Sigmoid colon (tissue), 7 donors: Measurements from ENCODE around the gene GNAI2. TPM values are rescaled to one million over a fixed set of nuclear protein-coding genes. Genes with fewer than 3 reads are reported as not detected.

Experiments used
- DNase-seq: peaks from one replicate; pipeline ENCODE4 v3.0.0-alpha.2; 2019
- H3K27ac ChIP-seq, 4 donors: fragments of 200-600 bp; sonication (generic); one replicate each; pipeline ENCODE4 v1.5.1; 2016 to 2019; ENCODE audit warnings: mild to moderate bottlenecking in 1 of 4
- H3K27me3 ChIP-seq, 3 donors: fragments of 200-600 bp; sonication (generic); one replicate each; pipeline ENCODE4 v1.5.1; 2019; ENCODE audit warnings: mild to moderate bottlenecking in 1 of 3
- H3K36me3 ChIP-seq, 4 donors: fragments of 200-600 bp; sonication (generic); one replicate each; pipeline ENCODE4 v1.5.1; 2016 to 2019
- H3K4me1 ChIP-seq, 4 donors: fragments of 200-600 bp; sonication (generic); one replicate each; pipeline ENCODE4 v1.5.1; 2017 to 2019
- H3K4me3 ChIP-seq, 4 donors: fragments of 200-600 bp; sonication (generic); one replicate each; pipeline ENCODE4 v1.5.1; 2017 to 2019; ENCODE audit warnings: mild to moderate bottlenecking in 2 of 4, moderate library complexity in 1 of 4
- H3K9me3 ChIP-seq, 4 donors: fragments of 200-600 bp in 3 of 4; sonication (generic) in 3 of 4; one replicate each; pipeline versions ENCODE4 v1.5.1 to v1.6.1; 2013 to 2019
- CTCF ChIP-seq, 4 experiments: fragments of 450-650 bp in 3 of 4; fragments of 200-600 bp in 1 of 4; IDR thresholded peaks; one replicate each; pipeline ENCODE4 v1.5.1; 2016 to 2019; ENCODE audit warnings: antibody characterized with exemption in 4 of 4, mild to moderate bottlenecking in 3 of 4, moderate library complexity in 2 of 4
- EP300 ChIP-seq, 4 donors: sonication (generic); formaldehyde crosslinking; IDR thresholded peaks; one replicate each; pipeline ENCODE4 v1.6.1; 2017; ENCODE audit warnings: antibody characterized with exemption in 4 of 4
- POLR2A ChIP-seq, 2 donors: fragments of 450-650 bp; IDR thresholded peaks; one replicate each; pipeline ENCODE4 v1.6.1; 2016; ENCODE audit warnings: antibody characterized with exemption in 2 of 2, mild to moderate bottlenecking in 2 of 2, moderate library complexity in 2 of 2
- POLR2AphosphoS5 ChIP-seq, 4 donors: sonication (generic); formaldehyde crosslinking; IDR thresholded peaks; one replicate each; pipeline ENCODE4 v1.6.1; 2017; ENCODE audit warnings: antibody characterized with exemption in 4 of 4
- WGBS, 2 donors: extraction: QIAGEN DNeasy Blood & Tissue Kit; methylation state at CpG; one replicate each; pipeline ENCODE4 v1.1.7; 2013; 5-methylcytosine and 5-hydroxymethylcytosine counted together
- intact Hi-C: fragments of 100-400 bp; cut with DNase I; formaldehyde crosslinking; loops from one replicate; pipeline ENCODE4 v1.15.1; 2023
- polyA plus RNA-seq, 3 donors: library from polyadenylated mRNA; stranded (reverse); fragments of 200-250 nt; gene quantifications; one replicate each; pipeline ENCODE4 v1.2.3, GENCODE V29; 2013
- small RNA-seq, 3 donors: library from RNA; depleted of rRNA; stranded (forward); fragments of <200 nt; gene quantifications; one replicate each; pipeline ENCODE3, GENCODE V24; 2016
- total RNA-seq, 4 donors: library from RNA; depleted of rRNA; stranded (reverse); fragments of >200 nt; gene quantifications; one replicate each; pipeline ENCODE4 v1.1.0, GENCODE V29; 2016
- donor health status: healthy with polysubstance abuse.
- donor health status: Bipolar disorder and iron deficiency.
- donor health status: healthy.

GNAI2 gene
- total and polyA plus RNA-seq, 7 donors: 43.9 to 171 (median 149) TPM

GRCh38 chr3:50300681-50301254 is 64.8 kb downstream of the GNAI2 start:
- WGBS, 2 donors: 92 to 94% methylated on average over 6 of the region's 6 CpGs

DNA sequence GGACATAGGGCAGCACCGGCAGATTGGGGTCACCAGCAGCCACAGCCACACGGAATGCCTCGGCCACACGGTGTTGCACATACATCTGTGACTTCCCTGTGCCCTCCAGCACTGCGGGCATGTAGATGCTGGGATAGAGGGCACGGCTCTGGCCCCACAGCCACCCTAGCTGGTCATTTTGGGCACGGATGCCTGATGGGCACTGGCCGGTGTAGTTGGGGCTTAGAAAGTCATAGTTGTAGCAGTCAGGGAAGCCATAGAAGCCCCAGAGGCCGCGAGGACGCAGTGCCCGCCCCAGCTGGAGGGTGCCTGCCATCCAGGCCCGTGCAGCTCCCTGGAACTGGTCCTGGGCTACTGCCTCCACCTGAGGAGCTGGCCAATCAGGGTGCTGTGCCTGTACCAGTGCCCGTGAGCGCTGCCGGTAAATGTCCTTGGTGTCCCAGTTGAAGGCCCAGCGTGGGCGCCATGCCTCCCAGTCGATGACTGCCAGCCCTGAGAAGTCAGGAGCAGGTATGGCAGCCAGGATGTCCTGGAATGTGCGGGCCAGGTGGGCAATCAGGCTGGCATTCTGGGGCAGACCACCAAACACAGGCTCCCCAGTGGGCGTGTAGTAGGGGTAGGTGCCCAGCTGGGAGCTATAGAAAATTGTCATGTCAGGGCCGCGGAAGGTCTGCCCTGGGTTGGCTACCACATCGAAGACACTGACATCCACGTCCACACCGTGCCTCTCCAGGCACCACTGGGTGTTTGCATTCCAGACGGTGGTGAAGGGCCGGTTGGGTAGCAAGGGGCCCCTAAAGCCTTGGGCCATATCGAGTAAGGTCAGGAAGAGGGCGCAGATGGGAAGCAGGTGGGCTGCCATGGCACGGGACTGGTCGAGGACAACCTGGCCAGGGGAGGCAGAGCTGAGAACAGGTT is 66.3 kb downstream of the GNAI2 start:
- Histone ChIP-seq H3K27ac (peak overlapping the region; percentile 48 to 72 (median 58)), H3K9me3 (no peaks in the 10 kb centered on the region), H3K27me3 (no peaks in the 10 kb centered on the region), H3K36me3 (no peaks in the 10 kb centered on the region), H3K4me3 (no peak overlapping the region), H3K4me1 (peaks cover 4 to 45% (median 40%) of the 10 kb centered on the region in 4 donors)
- intact Hi-C loops: no loop called here
- DNase-seq: no peak
- 92 to 93% methylated on average over 32 of the region's 32 CpGs for WGBS, 2 donors
- TF ChIP-seq EP300 (IDR thresholded peaks at IDR 0.05): no peak
- TF ChIP-seq CTCF (IDR thresholded peaks at IDR 0.05): no peak
- TF ChIP-seq POLR2A (IDR thresholded peaks at IDR 0.05): no peak
- no peak for TF ChIP-seq POLR2AphosphoS5 (IDR thresholded peaks at IDR 0.05)

More at GRCh38 chr3:50300681-50301254, 64.8 kb downstream of the GNAI2 start:
- DNase-seq: no peak
- Histone ChIP-seq H3K27me3 (no peaks in the 10 kb centered on the region), H3K27ac (peak overlapping the region; percentile 88 to 89 (median 88)), H3K36me3 (no peaks in the 10 kb centered on the region), H3K9me3 (no peaks in the 10 kb centered on the region), H3K4me3 (no peak overlapping the region), H3K4me1 (peaks cover 4 to 45% (median 40%) of the 10 kb centered on the region in 4 donors)
- TF ChIP-seq EP300 (IDR thresholded peaks at IDR 0.05) (no peak), POLR2AphosphoS5 (IDR thresholded peaks at IDR 0.05) (no peak), CTCF (IDR thresholded peaks at IDR 0.05) (no peak), POLR2A (IDR thresholded peaks at IDR 0.05) (no peak)
- intact Hi-C loops: no loop called here

- Histone ChIP-seq H3K36me3 (no peaks in the 10 kb centered on the region), H3K4me1 (peaks cover 4 to 38% (median 37%) of the 10 kb centered on the region in 4 donors), H3K27me3 (no peaks in the 10 kb centered on the region), H3K27ac (peak within 1 kb of the TSS; percentile 48 to 72 (median 58)), H3K9me3 (no peaks in the 10 kb centered on the region), H3K4me3 (peak within 1 kb of the TSS in 1 of 4 donors; percentile 14)
- no peak for TF ChIP-seq EP300 (IDR thresholded peaks at IDR 0.05)
- TF ChIP-seq POLR2AphosphoS5 (IDR thresholded peaks at IDR 0.05): peak in 2 of 4 donors; percentile 30 to 49
- WGBS, 2 donors: 40 to 71% methylated on average over 14 of the region's 14 CpGs
- intact Hi-C loops: no loop called here
- DNase-seq: peak; percentile 83
These were observed 67.2 kb downstream of the GNAI2 start, which contains the start of gene HYAL1 for GRCh38 chr3:50303013-50303815. Gene HYAL1 (minus strand): TSS chr3:50303574. CDS start chr3:50302956, 618 bp downstream.

DNA sequence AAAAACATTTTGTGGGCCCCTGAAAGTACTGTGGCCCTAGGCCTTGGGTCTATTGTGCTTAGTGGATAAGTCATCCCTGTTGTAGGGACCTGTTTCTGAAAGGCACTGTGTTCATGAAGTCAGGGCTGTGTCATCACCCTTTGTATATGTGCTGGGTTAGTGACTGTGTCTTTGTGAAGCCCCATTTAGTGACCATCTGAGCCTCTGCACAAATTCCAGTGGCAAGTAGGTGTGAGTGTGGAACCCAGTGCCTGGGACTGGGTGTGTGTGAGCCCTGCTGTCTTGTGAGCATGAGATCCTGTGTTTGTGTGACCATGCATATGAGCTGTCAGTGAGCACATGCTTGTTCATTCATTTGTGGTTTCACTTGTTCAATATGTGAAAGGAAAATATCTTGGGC is 68.6 kb downstream of the GNAI2 start:
- no peak for DNase-seq
- Histone ChIP-seq H3K9me3 (no peaks in the 10 kb centered on the region), H3K27ac (no peak overlapping the region), H3K27me3 (no peaks in the 10 kb centered on the region), H3K4me1 (peaks cover 0 to 32% (median 30%) of the 10 kb centered on the region in 4 donors), H3K36me3 (no peaks in the 10 kb centered on the region), H3K4me3 (no peak overlapping the region)
- TF ChIP-seq POLR2A (IDR thresholded peaks at IDR 0.05): no peak
- no peak for TF ChIP-seq CTCF (IDR thresholded peaks at IDR 0.05)
- no peak for TF ChIP-seq EP300 (IDR thresholded peaks at IDR 0.05)
- no peak for TF ChIP-seq POLR2AphosphoS5 (IDR thresholded peaks at IDR 0.05)
- intact Hi-C loops: no loop called here

Small RNAs within 50 kb of the gene (small RNA-seq; reads per million reads assigned to genes)
- gene MIR5787: 0 reads per million in 3 donors

Other genes starting within 250 kb of the GNAI2 start
- 100 to 1,000 TPM; 149 to 294 (median 176) TPM for gene RBM5, start 147.3 kb upstream of the GNAI2 start, total RNA-seq
- 10 to 100 TPM; 19.4 to 96.4 (median 33.6) TPM for gene RBM5, start 147.3 kb upstream of the GNAI2 start, polyA plus RNA-seq
- gene SEMA3F, start 80.9 kb upstream of the GNAI2 start, total RNA-seq: 10 to 100 TPM in 1 of 4 donors, 1 to 10 TPM in 3; 5.1 to 11.4 (median 8.0) TPM
- 10 to 100 TPM in 1 of 3 donors, 1 to 10 TPM in 1, under 1 TPM in 1; 0.60 to 12.3 (median 1.2) TPM for gene SEMA3F, start 80.9 kb upstream of the GNAI2 start, polyA plus RNA-seq
- gene GNAT1, start 44.6 kb upstream of the GNAI2 start, total RNA-seq: not detected
- gene GNAT1, start 44.6 kb upstream of the GNAI2 start, polyA plus RNA-seq: under 1 TPM in 1 of 3 donors, not detected in 2; 0.06 TPM
- gene SLC38A3, start 30.9 kb upstream of the GNAI2 start, total RNA-seq: under 1 TPM in 1 of 4 donors, not detected in 3; 0.28 TPM
- gene SLC38A3, start 30.9 kb upstream of the GNAI2 start, polyA plus RNA-seq: under 1 TPM in 1 of 3 donors, not detected in 2; 0.07 TPM
- gene SEMA3B, start 32.9 kb downstream of the GNAI2 start, total RNA-seq: 10 to 100 TPM in 3 of 4 donors, 1 to 10 TPM in 1; 7.9 to 54.6 (median 25.0) TPM
- 10 to 100 TPM; 12.0 to 39.2 (median 15.3) TPM for gene SEMA3B, start 32.9 kb downstream of the GNAI2 start, polyA plus RNA-seq
- not detected for gene LSMEM2, start 42.9 kb downstream of the GNAI2 start, total RNA-seq
- gene LSMEM2, start 42.9 kb downstream of the GNAI2 start, polyA plus RNA-seq: under 1 TPM in 2 of 3 donors, not detected in 1; 0.13 to 0.46 TPM
- 10 to 100 TPM; 46.7 to 59.1 (median 52.7) TPM for gene IFRD2, start 56.2 kb downstream of the GNAI2 start, total RNA-seq
- 10 to 100 TPM; 24.5 to 73.1 (median 31.2) TPM for gene IFRD2, start 56.2 kb downstream of the GNAI2 start, polyA plus RNA-seq
- 1 to 10 TPM; 2.1 to 8.3 (median 3.4) TPM for gene HYAL3, start 63.2 kb downstream of the GNAI2 start, total RNA-seq
- 1 to 10 TPM in 2 of 3 donors, under 1 TPM in 1; 0.60 to 4.4 (median 2.8) TPM for gene HYAL3, start 63.2 kb downstream of the GNAI2 start, polyA plus RNA-seq
- 1 to 10 TPM; 3.6 to 9.4 (median 7.6) TPM for gene NAA80, start 63.2 kb downstream of the GNAI2 start, total RNA-seq
- gene NAA80, start 63.2 kb downstream of the GNAI2 start, polyA plus RNA-seq: 1 to 10 TPM; 3.5 to 9.5 (median 4.2) TPM
- 1 to 10 TPM; 3.5 to 7.2 (median 4.2) TPM for gene HYAL1, start 67.4 kb downstream of the GNAI2 start, total RNA-seq
- gene HYAL1, start 67.4 kb downstream of the GNAI2 start, polyA plus RNA-seq: 10 to 100 TPM in 1 of 3 donors, 1 to 10 TPM in 2; 2.4 to 15.1 (median 9.5) TPM
- 10 to 100 TPM; 41.6 to 62.6 (median 49.4) TPM for gene HYAL2, start 86.5 kb downstream of the GNAI2 start, total RNA-seq
- gene HYAL2, start 86.5 kb downstream of the GNAI2 start, polyA plus RNA-seq: 10 to 100 TPM in 2 of 3 donors, 1 to 10 TPM in 1; 8.6 to 45.8 (median 13.8) TPM
- 10 to 100 TPM; 23.2 to 54.7 (median 38.0) TPM for gene TUSC2, start 92.0 kb downstream of the GNAI2 start, total RNA-seq
- 10 to 100 TPM; 28.7 to 37.1 (median 33.0) TPM for gene TUSC2, start 92.0 kb downstream of the GNAI2 start, polyA plus RNA-seq
- gene RASSF1, start 104.6 kb downstream of the GNAI2 start, total RNA-seq: 10 to 100 TPM; 27.4 to 29.8 (median 28.5) TPM
- gene RASSF1, start 104.6 kb downstream of the GNAI2 start, polyA plus RNA-seq: 10 to 100 TPM; 16.4 to 41.7 (median 21.0) TPM
- 1 to 10 TPM in 1 of 4 donors, not detected in 3; 1.2 TPM for gene ZMYND10, start 109.5 kb downstream of the GNAI2 start, total RNA-seq
- gene ZMYND10, start 109.5 kb downstream of the GNAI2 start, polyA plus RNA-seq: under 1 TPM in 1 of 3 donors, not detected in 2; 0.77 TPM
- 10 to 100 TPM; 19.1 to 28.5 (median 19.2) TPM for gene NPRL2, start 114.6 kb downstream of the GNAI2 start, total RNA-seq
- 10 to 100 TPM; 16.8 to 22.2 (median 18.7) TPM for gene NPRL2, start 114.6 kb downstream of the GNAI2 start, polyA plus RNA-seq
- gene CYB561D2, start 114.7 kb downstream of the GNAI2 start, total RNA-seq: 10 to 100 TPM in 1 of 4 donors, 1 to 10 TPM in 3; 6.8 to 12.7 (median 8.2) TPM
- 10 to 100 TPM; 10.8 to 46.0 (median 14.8) TPM for gene CYB561D2, start 114.7 kb downstream of the GNAI2 start, polyA plus RNA-seq
- 10 to 100 TPM; 40.5 to 45.7 (median 44.3) TPM for gene TMEM115, start 123.3 kb downstream of the GNAI2 start, total RNA-seq
- gene TMEM115, start 123.3 kb downstream of the GNAI2 start, polyA plus RNA-seq: 10 to 100 TPM in 2 of 3 donors, 1 to 10 TPM in 1; 9.5 to 37.4 (median 11.4) TPM